HG03442 (cell line): ENCODE measurements around the gene SPIN1.
"Not testable (repeated sequence)": the region's sequence is repeated elsewhere in the genome, so short reads cannot be mapped to it uniquely, and the experiment has no call there.

Experiments
- ATAC-seq: cut with Tn5 transposase; IDR thresholded peaks from one replicate; pipeline ENCODE4 v1.9.1; 2021; ENCODE audit warnings: mild to moderate bottlenecking, moderate library complexity; ENCODE audit not compliant: unreplicated experiment

The SPIN1 gene

GRCh38 chr9:88388203-88388885 is at the start of gene SPIN1:
SPIN1 (plus strand) TSS chr9:88388444; CDS start chr9:88426540, 38,096 bp downstream.
- peak; percentile 85 for ATAC-seq

GRCh38 chr9:88339317-88339716 is 48.9 kb upstream of the SPIN1 start:
- no peak for ATAC-seq

GRCh38 chr9:88342246-88342645 is 46.0 kb upstream of the SPIN1 start:
- ATAC-seq, result no peak

GRCh38 chr9:88344013-88344412 is 44.2 kb upstream of the SPIN1 start:
- no peak for ATAC-seq

GRCh38 chr9:88350354-88350753 is 37.9 kb upstream of the SPIN1 start:
- ATAC-seq, result not testable (repeated sequence)

- ATAC-seq, result no peak
Measured at GRCh38 chr9:88355166-88355565, 33.1 kb upstream of the SPIN1 start.

- ATAC-seq, result not testable (repeated sequence)
Measured at GRCh38 chr9:88357250-88357649, 31.0 kb upstream of the SPIN1 start.

GRCh38 chr9:88358723-88359122 is 29.5 kb upstream of the SPIN1 start:
- no peak for ATAC-seq

- ATAC-seq, result no peak
Measured at GRCh38 chr9:88359974-88360373, 28.3 kb upstream of the SPIN1 start.

- no peak for ATAC-seq
Measured at GRCh38 chr9:88362681-88363080, 25.6 kb upstream of the SPIN1 start.

GRCh38 chr9:88363661-88364060 is 24.6 kb upstream of the SPIN1 start:
- ATAC-seq, result no peak

- no peak for ATAC-seq
Measured at GRCh38 chr9:88364706-88365105, 23.5 kb upstream of the SPIN1 start.

- ATAC-seq, result no peak
Measured at GRCh38 chr9:88370346-88370745, 17.9 kb upstream of the SPIN1 start.

- ATAC-seq, result no peak
Measured at GRCh38 chr9:88372103-88372654, 16.1 kb upstream of the SPIN1 start.

GRCh38 chr9:88373045-88373444 is 15.2 kb upstream of the SPIN1 start:
- ATAC-seq, result no peak

GRCh38 chr9:88378317-88378716 is 9.9 kb upstream of the SPIN1 start:
- no peak for ATAC-seq

GRCh38 chr9:88379352-88379751 is 8.9 kb upstream of the SPIN1 start:
- ATAC-seq, result no peak

GRCh38 chr9:88380118-88380517 is 8.1 kb upstream of the SPIN1 start:
- ATAC-seq, result no peak

- ATAC-seq, result not testable (repeated sequence)
Measured at GRCh38 chr9:88381322-88381721, 6.9 kb upstream of the SPIN1 start.

GRCh38 chr9:88383176-88383575 is 5.1 kb upstream of the SPIN1 start:
- no peak for ATAC-seq

- ATAC-seq, result not testable (repeated sequence)
Measured at GRCh38 chr9:88386137-88386536, 2.1 kb upstream of the SPIN1 start.

GRCh38 chr9:88387036-88387551 is 1.1 kb upstream of the SPIN1 start:
- ATAC-seq, result no peak
